Measurements from ENCODE around the gene GCKR.

GCKR gene

GRCh38 chr2:27494284-27494943 lies 2.2 kb upstream of the GCKR start:
- Histone ChIP-seq H3K36me3 (ENCODE audit: control insufficient read depth in 1 of 2, insufficient read depth in 2 of 2, low read depth in 1 of 2, low read length in 2 of 2) (peaks cover 4 to 22% of the 10 kb centered on the region in 2 experiments), H3K14ac (ENCODE audit: low read length in 2 of 2) (no peak overlapping the region), H2AK5ac (ENCODE audit: low read length, severe bottlenecking) (no peak overlapping the region), H4K8ac (ENCODE audit: low read length) (peak overlapping the region; percentile 14), H2BK120ac (ENCODE audit: low read depth, low read length) (no peak overlapping the region), H2BK12ac (ENCODE audit: low read length in 2 of 2) (no peak overlapping the region), H3K4me2 (ENCODE audit: low read length, poor library complexity, severe bottlenecking) (peak overlapping the region; percentile 88), H3K4me3 (ENCODE audit: insufficient read depth in 1 of 2, low read depth in 1 of 2, low read length in 2 of 2) (peak overlapping the region; percentile 82 to 88), H3K27me3 (ENCODE audit: control insufficient read depth in 1 of 2, insufficient read depth in 1 of 2, low read length in 2 of 2) (peaks cover 0 to 25% of the 10 kb centered on the region in 2 experiments), H3K79me1 (replicated peaks; ENCODE audit: low read length, poor library complexity, severe bottlenecking) (peaks cover 6% of the 10 kb centered on the region), H3K9me3 (ENCODE audit: control insufficient read depth, low read length) (no peaks in the 10 kb centered on the region), H3K23ac (ENCODE audit: low read length in 2 of 2) (no peak overlapping the region), H3K4ac (ENCODE audit: low read depth in 1 of 2, low read length in 2 of 2) (peak overlapping the region in 1 of 2 experiments; percentile 33), H4K91ac (ENCODE audit: low read length) (no peak overlapping the region), H3K27ac (ENCODE audit: low read length, poor library complexity, severe bottlenecking) (no peak overlapping the region), H3K4me1 (ENCODE audit: control insufficient read depth, insufficient read depth, low read depth, low read length) (peaks cover 13% of the 10 kb centered on the region), H3K18ac (ENCODE audit: low read depth in 1 of 2, low read length in 2 of 2) (peak overlapping the region in 1 of 2 experiments; percentile 54), H2BK15ac (ENCODE audit: low read depth, poor library complexity, severe bottlenecking) (peak overlapping the region; percentile 74), H3K9ac (ENCODE audit: low read length) (peak overlapping the region; percentile 91), H2AFZ (ENCODE audit: low read depth, low read length) (peak overlapping the region; percentile 54), H2BK5ac (ENCODE audit: low read depth, low read length, poor library complexity, severe bottlenecking) (no peak overlapping the region)
- peak; percentile 35 for DNase-seq
- WGBS = 19% methylated on average over 29 of the region's 35 CpGs

GRCh38 chr2:27494944-27495554 lies 1.6 kb upstream of the GCKR start, which contains the start of gene FNDC4:
Gene FNDC4, minus strand, starts transcription at chr2:27495200. Its CDS starts 521 bp downstream, at chr2:27494679.
- H3K27ac ChIP-seq (ENCODE audit: low read length, poor library complexity, severe bottlenecking) = no peak within 1 kb of the TSS
- peaks cover 6% of the 10 kb centered on the region for H3K79me1 ChIP-seq (replicated peaks; ENCODE audit: low read length, poor library complexity, severe bottlenecking)
- WGBS = 0% methylated on average over 30 of the region's 70 CpGs
- no peaks in the 10 kb centered on the region for H3K9me3 ChIP-seq (ENCODE audit: control insufficient read depth, low read length)
- H2BK5ac ChIP-seq (ENCODE audit: low read depth, low read length, poor library complexity, severe bottlenecking) = no peak within 1 kb of the TSS
- H3K23ac ChIP-seq (ENCODE audit: low read length in 2 of 2) = no peak within 1 kb of the TSS
- no peak within 1 kb of the TSS for H4K91ac ChIP-seq (ENCODE audit: low read length)
- H3K4me3 ChIP-seq (ENCODE audit: insufficient read depth in 1 of 2, low read depth in 1 of 2, low read length in 2 of 2) = peak within 1 kb of the TSS; percentile 82 to 88
- no peak within 1 kb of the TSS for H2AK5ac ChIP-seq (ENCODE audit: low read length, severe bottlenecking)
- peaks cover 12% of the 10 kb centered on the region for H3K4me1 ChIP-seq (ENCODE audit: control insufficient read depth, insufficient read depth, low read depth, low read length)
- peak within 1 kb of the TSS; percentile 14 for H4K8ac ChIP-seq (ENCODE audit: low read length)
- no peak within 1 kb of the TSS for H3K14ac ChIP-seq (ENCODE audit: low read length in 2 of 2)
- peak within 1 kb of the TSS in 1 of 2 experiments; percentile 33 for H3K4ac ChIP-seq (ENCODE audit: low read depth in 1 of 2, low read length in 2 of 2)
- peak within 1 kb of the TSS; percentile 88 for H3K4me2 ChIP-seq (ENCODE audit: low read length, poor library complexity, severe bottlenecking)
- H3K36me3 ChIP-seq (ENCODE audit: control insufficient read depth in 1 of 2, insufficient read depth in 2 of 2, low read depth in 1 of 2, low read length in 2 of 2) = peaks cover 4 to 22% of the 10 kb centered on the region in 2 experiments
- DNase-seq = peak; percentile 18
- peak within 1 kb of the TSS; percentile 91 for H3K9ac ChIP-seq (ENCODE audit: low read length)
- H3K18ac ChIP-seq (ENCODE audit: low read depth in 1 of 2, low read length in 2 of 2) = peak within 1 kb of the TSS in 1 of 2 experiments; percentile 63
- no peak within 1 kb of the TSS for H2BK120ac ChIP-seq (ENCODE audit: low read depth, low read length)
- peak within 1 kb of the TSS; percentile 74 for H2BK15ac ChIP-seq (ENCODE audit: low read depth, poor library complexity, severe bottlenecking)
- peak within 1 kb of the TSS; percentile 54 for H2AFZ ChIP-seq (ENCODE audit: low read depth, low read length)
- no peak within 1 kb of the TSS for H2BK12ac ChIP-seq (ENCODE audit: low read length in 2 of 2)
- peaks cover 0 to 25% of the 10 kb centered on the region in 2 experiments for H3K27me3 ChIP-seq (ENCODE audit: control insufficient read depth in 1 of 2, insufficient read depth in 1 of 2, low read length in 2 of 2)

GRCh38 chr2:27495840-27496356 lies 741 bp upstream of the GCKR start:
- 72% methylated on average over 3 of the region's 4 CpGs for WGBS
- Histone ChIP-seq H3K27me3 (ENCODE audit: control insufficient read depth in 1 of 2, insufficient read depth in 1 of 2, low read length in 2 of 2) (peaks cover 0 to 26% of the 10 kb centered on the region in 2 experiments), H2AFZ (ENCODE audit: low read depth, low read length) (no peak overlapping the region), H3K9me3 (ENCODE audit: control insufficient read depth, low read length) (no peaks in the 10 kb centered on the region), H3K79me1 (replicated peaks; ENCODE audit: low read length, poor library complexity, severe bottlenecking) (peaks cover 6% of the 10 kb centered on the region), H2BK12ac (ENCODE audit: low read length in 2 of 2) (no peak overlapping the region), H3K23ac (ENCODE audit: low read length in 2 of 2) (no peak overlapping the region), H3K4me2 (ENCODE audit: low read length, poor library complexity, severe bottlenecking) (no peak overlapping the region), H3K14ac (ENCODE audit: low read length in 2 of 2) (no peak overlapping the region), H2BK5ac (ENCODE audit: low read depth, low read length, poor library complexity, severe bottlenecking) (no peak overlapping the region), H3K27ac (ENCODE audit: low read length, poor library complexity, severe bottlenecking) (no peak overlapping the region), H2AK5ac (ENCODE audit: low read length, severe bottlenecking) (no peak overlapping the region), H4K8ac (ENCODE audit: low read length) (no peak overlapping the region), H3K9ac (ENCODE audit: low read length) (peak overlapping the region; percentile 91), H2BK120ac (ENCODE audit: low read depth, low read length) (no peak overlapping the region), H2BK15ac (ENCODE audit: low read depth, poor library complexity, severe bottlenecking) (no peak overlapping the region), H3K4me1 (ENCODE audit: control insufficient read depth, insufficient read depth, low read depth, low read length) (peaks cover 12% of the 10 kb centered on the region), H3K4ac (ENCODE audit: low read depth in 1 of 2, low read length in 2 of 2) (no peak overlapping the region), H3K18ac (ENCODE audit: low read depth in 1 of 2, low read length in 2 of 2) (no peak overlapping the region), H4K91ac (ENCODE audit: low read length) (no peak overlapping the region), H3K4me3 (ENCODE audit: insufficient read depth in 1 of 2, low read depth in 1 of 2, low read length in 2 of 2) (peak overlapping the region in 1 of 2 experiments; percentile 88), H3K36me3 (ENCODE audit: control insufficient read depth in 1 of 2, insufficient read depth in 2 of 2, low read depth in 1 of 2, low read length in 2 of 2) (peaks cover 4 to 22% of the 10 kb centered on the region in 2 experiments)
- no peak for DNase-seq

- no peak overlapping the region for H4K8ac ChIP-seq (ENCODE audit: low read length)
- peaks cover 6% of the 10 kb centered on the region for H3K79me1 ChIP-seq (replicated peaks; ENCODE audit: low read length, poor library complexity, severe bottlenecking)
- peaks cover 0 to 29% of the 10 kb centered on the region in 2 experiments for H3K27me3 ChIP-seq (ENCODE audit: control insufficient read depth in 1 of 2, insufficient read depth in 1 of 2, low read length in 2 of 2)
- no peak overlapping the region for H2BK15ac ChIP-seq (ENCODE audit: low read depth, poor library complexity, severe bottlenecking)
- H2AFZ ChIP-seq (ENCODE audit: low read depth, low read length) = no peak overlapping the region
- H3K9ac ChIP-seq (ENCODE audit: low read length) = no peak overlapping the region
- H2BK12ac ChIP-seq (ENCODE audit: low read length in 2 of 2) = no peak overlapping the region
- H2BK120ac ChIP-seq (ENCODE audit: low read depth, low read length) = no peak overlapping the region
- no peak overlapping the region for H2AK5ac ChIP-seq (ENCODE audit: low read length, severe bottlenecking)
- H3K23ac ChIP-seq (ENCODE audit: low read length in 2 of 2) = no peak overlapping the region
- H3K4me3 ChIP-seq (ENCODE audit: insufficient read depth in 1 of 2, low read depth in 1 of 2, low read length in 2 of 2) = no peak overlapping the region
- H3K18ac ChIP-seq (ENCODE audit: low read depth in 1 of 2, low read length in 2 of 2) = no peak overlapping the region
- H3K4me2 ChIP-seq (ENCODE audit: low read length, poor library complexity, severe bottlenecking) = no peak overlapping the region
- H3K27ac ChIP-seq (ENCODE audit: low read length, poor library complexity, severe bottlenecking) = no peak overlapping the region
- H3K9me3 ChIP-seq (ENCODE audit: control insufficient read depth, low read length) = no peaks in the 10 kb centered on the region
- peaks cover 4 to 11% of the 10 kb centered on the region in 2 experiments for H3K36me3 ChIP-seq (ENCODE audit: control insufficient read depth in 1 of 2, insufficient read depth in 2 of 2, low read depth in 1 of 2, low read length in 2 of 2)
- H2BK5ac ChIP-seq (ENCODE audit: low read depth, low read length, poor library complexity, severe bottlenecking) = no peak overlapping the region
- no peak overlapping the region for H3K14ac ChIP-seq (ENCODE audit: low read length in 2 of 2)
- WGBS = 71% methylated on average over 4 of the region's 4 CpGs
- no peak overlapping the region for H3K4ac ChIP-seq (ENCODE audit: low read depth in 1 of 2, low read length in 2 of 2)
- H4K91ac ChIP-seq (ENCODE audit: low read length) = peak overlapping the region; percentile 56
- peaks cover 12% of the 10 kb centered on the region for H3K4me1 ChIP-seq (ENCODE audit: control insufficient read depth, insufficient read depth, low read depth, low read length)
- DNase-seq = no peak
Measured at GRCh38 chr2:27497288-27497627, 619 bp downstream of the GCKR start.
